Measurements from ENCODE around the gene RARRES1.
A peak's percentile ranks its signal among the peaks of the same experiment; 100 is the strongest.

RARRES1 gene

DNA sequence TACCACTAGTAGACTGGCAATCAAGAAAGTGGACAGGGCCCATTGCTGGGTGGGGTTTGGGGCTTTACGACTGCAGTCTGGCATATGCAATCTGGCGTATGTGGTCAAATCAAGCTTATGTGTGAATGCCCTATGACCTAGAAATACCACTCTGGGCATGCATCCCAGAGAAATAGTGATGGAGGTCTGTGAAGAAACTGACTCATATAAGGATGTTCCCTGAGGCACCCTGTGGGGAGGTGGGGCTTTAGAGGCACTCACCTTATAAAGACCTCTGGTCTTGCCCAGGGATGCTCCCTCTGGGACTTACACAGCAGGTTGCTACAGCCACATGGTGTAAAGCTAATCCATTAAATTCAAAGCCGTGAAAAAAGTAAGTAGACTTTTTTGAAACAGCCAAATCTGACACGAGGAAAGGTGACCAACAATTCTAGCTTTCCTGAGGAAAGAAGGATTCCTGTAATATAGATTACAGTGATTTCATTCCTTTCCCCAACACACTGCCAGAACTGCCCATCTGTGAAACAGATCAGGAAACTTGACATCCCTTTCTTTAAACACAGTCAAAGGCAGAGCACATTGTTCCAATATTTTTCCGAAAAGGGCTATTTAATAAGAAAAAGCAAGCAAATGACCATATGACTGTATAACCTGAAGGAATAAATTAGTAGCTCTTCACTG lies 13.6 kb downstream of the RARRES1 start:
- Histone ChIP-seq H3K27me3 (ENCODE audit: control insufficient read depth in 3 of 3, insufficient read depth in 3 of 3, low read depth in 1 of 3, low read length in 3 of 3) (peaks cover 0 to 2% (median 0%) of the 10 kb centered on the region in 3 experiments), H3K27ac (replicated peaks; ENCODE audit: low read length) (no peak overlapping the region), H3K4me1 (ENCODE audit: control insufficient read depth in 2 of 2, insufficient read depth in 1 of 2, low read depth in 1 of 2, low read length in 2 of 2) (no peaks in the 10 kb centered on the region), H2BK120ac (ENCODE audit: low read depth, low read length) (no peak overlapping the region), H2AFZ (ENCODE audit: low read length) (no peak overlapping the region), H3K14ac (ENCODE audit: low read length) (no peak overlapping the region), H2AK5ac (ENCODE audit: low read depth, low read length) (no peak overlapping the region), H3K4ac (ENCODE audit: low read length) (no peak overlapping the region), H4K8ac (ENCODE audit: low read depth, low read length) (no peak overlapping the region), H2BK12ac (ENCODE audit: low read length) (no peak overlapping the region), H3K36me3 (replicated peaks in 1 of 2; ENCODE audit: control insufficient read depth in 2 of 2, insufficient read depth in 2 of 2, low read length in 2 of 2) (peaks cover 0 to 9% of the 10 kb centered on the region in 2 donors), H2BK5ac (ENCODE audit: low read length) (no peak overlapping the region), H2BK15ac (ENCODE audit: low read length) (no peak overlapping the region), H3K4me2 (ENCODE audit: insufficient read depth, low read length, poor library complexity, severe bottlenecking) (no peak overlapping the region), H3K23ac (ENCODE audit: low read depth, low read length, poor library complexity) (no peak overlapping the region), H3K9ac (ENCODE audit: low read depth, low read length, poor library complexity) (no peak overlapping the region), H4K91ac (ENCODE audit: low read depth, low read length, poor library complexity) (no peak overlapping the region), H3K9me3 (replicated peaks in 1 of 2; ENCODE audit: control insufficient read depth in 2 of 2, insufficient read depth in 1 of 2, low read depth in 1 of 2, low read length in 2 of 2) (no peaks in the 10 kb centered on the region), H3K79me1 (ENCODE audit: low read depth, low read length) (no peaks in the 10 kb centered on the region), H3K18ac (ENCODE audit: low read length) (no peak overlapping the region), H3K4me3 (ENCODE audit: low read length in 2 of 2) (no peak overlapping the region)
- WGBS, 2 donors (ENCODE audit: extremely low coverage in 2 of 2, insufficient read length in 2 of 2, insufficient replicate concordance in 1 of 2) = no CpG with 5 or more reads among the region's 5 CpGs
- no peak for DNase-seq (ENCODE audit: low spot score)

DNA sequence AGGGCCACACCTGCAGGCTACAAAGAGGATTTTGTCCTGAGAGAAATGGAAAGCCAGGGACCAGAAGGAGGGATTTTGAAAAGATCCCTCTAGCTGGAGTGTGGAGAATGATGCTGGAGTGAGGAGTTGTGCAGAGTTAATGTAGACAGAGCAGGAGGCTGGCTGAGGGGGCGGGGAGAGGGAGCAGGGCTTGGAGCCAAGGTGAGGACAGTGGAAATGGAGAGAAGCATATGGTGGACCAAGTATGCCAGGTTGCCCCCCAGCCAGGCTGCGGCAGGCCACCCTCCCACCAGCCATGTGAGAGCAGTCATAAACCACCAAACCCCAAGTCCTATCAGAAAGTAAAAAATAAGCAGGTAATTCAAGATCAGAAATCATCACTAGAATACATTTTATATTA lies 14.7 kb downstream of the RARRES1 start:
- H3K27ac ChIP-seq (replicated peaks; ENCODE audit: low read length) = no peak overlapping the region
- no peak overlapping the region for H4K8ac ChIP-seq (ENCODE audit: low read depth, low read length)

DNA sequence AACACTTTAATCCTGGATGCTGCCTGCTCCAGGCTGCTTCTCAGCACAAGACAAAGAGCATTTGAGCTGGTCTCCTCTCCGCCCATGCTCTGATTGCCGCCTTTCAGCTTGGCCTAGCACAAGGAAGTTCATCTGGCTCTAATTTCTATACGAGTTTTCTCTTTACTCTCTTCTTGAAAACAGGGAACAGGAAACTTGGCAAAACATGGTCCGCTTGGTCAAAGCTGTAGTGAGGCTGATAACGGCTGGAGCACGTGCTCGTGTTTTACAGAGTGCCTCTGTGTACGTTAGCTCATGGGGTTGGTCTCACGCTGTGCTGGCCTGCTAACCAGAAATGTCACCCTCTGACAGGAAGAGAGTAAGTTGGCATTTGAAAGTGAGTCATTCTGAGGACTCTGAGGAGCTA lies 19.2 kb downstream of the RARRES1 start:
- H3K4me3 ChIP-seq (ENCODE audit: low read length in 2 of 2) = no peak overlapping the region
- H4K91ac ChIP-seq (ENCODE audit: low read depth, low read length, poor library complexity) = no peak overlapping the region
- H3K36me3 ChIP-seq (replicated peaks in 1 of 2; ENCODE audit: control insufficient read depth in 2 of 2, insufficient read depth in 2 of 2, low read length in 2 of 2) = peaks cover 2 to 38% of the 10 kb centered on the region in 2 donors
- H3K9me3 ChIP-seq (replicated peaks in 1 of 2; ENCODE audit: control insufficient read depth in 2 of 2, insufficient read depth in 1 of 2, low read depth in 1 of 2, low read length in 2 of 2) = no peaks in the 10 kb centered on the region
- H3K79me1 ChIP-seq (ENCODE audit: low read depth, low read length) = no peaks in the 10 kb centered on the region
- H2AFZ ChIP-seq (ENCODE audit: low read length) = no peak overlapping the region
- no peak overlapping the region for H2BK15ac ChIP-seq (ENCODE audit: low read length)
- WGBS, 2 donors (ENCODE audit: extremely low coverage in 2 of 2, insufficient read length in 2 of 2, insufficient replicate concordance in 1 of 2) = no CpG with 5 or more reads among the region's 9 CpGs
- H2BK5ac ChIP-seq (ENCODE audit: low read length) = no peak overlapping the region
- H2BK12ac ChIP-seq (ENCODE audit: low read length) = no peak overlapping the region
- H3K4me1 ChIP-seq (ENCODE audit: control insufficient read depth in 2 of 2, insufficient read depth in 1 of 2, low read depth in 1 of 2, low read length in 2 of 2) = peaks cover 0 to 5% of the 10 kb centered on the region in 2 donors
- no peak overlapping the region for H3K4me2 ChIP-seq (ENCODE audit: insufficient read depth, low read length, poor library complexity, severe bottlenecking)
- no peak overlapping the region for H3K9ac ChIP-seq (ENCODE audit: low read depth, low read length, poor library complexity)
- H3K4ac ChIP-seq (ENCODE audit: low read length) = no peak overlapping the region
- H2AK5ac ChIP-seq (ENCODE audit: low read depth, low read length) = no peak overlapping the region
- H3K27ac ChIP-seq (replicated peaks; ENCODE audit: low read length) = no peak overlapping the region
- DNase-seq (ENCODE audit: low spot score) = no peak
- no peak overlapping the region for H3K18ac ChIP-seq (ENCODE audit: low read length)
- no peaks in the 10 kb centered on the region for H3K27me3 ChIP-seq (ENCODE audit: control insufficient read depth in 3 of 3, insufficient read depth in 3 of 3, low read depth in 1 of 3, low read length in 3 of 3)
- no peak overlapping the region for H3K14ac ChIP-seq (ENCODE audit: low read length)
- H4K8ac ChIP-seq (ENCODE audit: low read depth, low read length) = peak overlapping the region; percentile 19
- no peak overlapping the region for H3K23ac ChIP-seq (ENCODE audit: low read depth, low read length, poor library complexity)
- H2BK120ac ChIP-seq (ENCODE audit: low read depth, low read length) = no peak overlapping the region

More for the DNA sequence above, 14.7 kb downstream of the RARRES1 start:
- peaks cover 0 to 5% of the 10 kb centered on the region in 2 donors for H3K4me1 ChIP-seq (ENCODE audit: control insufficient read depth in 2 of 2, insufficient read depth in 1 of 2, low read depth in 1 of 2, low read length in 2 of 2)
- H3K4ac ChIP-seq (ENCODE audit: low read length) = no peak overlapping the region
- H3K23ac ChIP-seq (ENCODE audit: low read depth, low read length, poor library complexity) = no peak overlapping the region
- H2AK5ac ChIP-seq (ENCODE audit: low read depth, low read length) = no peak overlapping the region
- H3K79me1 ChIP-seq (ENCODE audit: low read depth, low read length) = no peaks in the 10 kb centered on the region
- no peak overlapping the region for H2BK120ac ChIP-seq (ENCODE audit: low read depth, low read length)
- H2BK12ac ChIP-seq (ENCODE audit: low read length) = no peak overlapping the region
- H3K4me2 ChIP-seq (ENCODE audit: insufficient read depth, low read length, poor library complexity, severe bottlenecking) = no peak overlapping the region
- no peaks in the 10 kb centered on the region for H3K9me3 ChIP-seq (replicated peaks in 1 of 2; ENCODE audit: control insufficient read depth in 2 of 2, insufficient read depth in 1 of 2, low read depth in 1 of 2, low read length in 2 of 2)
- H2AFZ ChIP-seq (ENCODE audit: low read length) = no peak overlapping the region
- peak overlapping the region; percentile 14 for H3K14ac ChIP-seq (ENCODE audit: low read length)
- H3K9ac ChIP-seq (ENCODE audit: low read depth, low read length, poor library complexity) = no peak overlapping the region
- no CpG with 5 or more reads among the region's 2 CpGs for WGBS, 2 donors (ENCODE audit: extremely low coverage in 2 of 2, insufficient read length in 2 of 2, insufficient replicate concordance in 1 of 2)
- no peak overlapping the region for H2BK15ac ChIP-seq (ENCODE audit: low read length)
- H4K91ac ChIP-seq (ENCODE audit: low read depth, low read length, poor library complexity) = no peak overlapping the region
- H3K27me3 ChIP-seq (ENCODE audit: control insufficient read depth in 3 of 3, insufficient read depth in 3 of 3, low read depth in 1 of 3, low read length in 3 of 3) = peaks cover 0 to 2% (median 0%) of the 10 kb centered on the region in 3 experiments
- H3K18ac ChIP-seq (ENCODE audit: low read length) = no peak overlapping the region
- peaks cover 2 to 18% of the 10 kb centered on the region in 2 donors for H3K36me3 ChIP-seq (replicated peaks in 1 of 2; ENCODE audit: control insufficient read depth in 2 of 2, insufficient read depth in 2 of 2, low read length in 2 of 2)
- no peak overlapping the region for H3K4me3 ChIP-seq (ENCODE audit: low read length in 2 of 2)
- no peak overlapping the region for H2BK5ac ChIP-seq (ENCODE audit: low read length)
- DNase-seq (ENCODE audit: low spot score) = no peak

DNA sequence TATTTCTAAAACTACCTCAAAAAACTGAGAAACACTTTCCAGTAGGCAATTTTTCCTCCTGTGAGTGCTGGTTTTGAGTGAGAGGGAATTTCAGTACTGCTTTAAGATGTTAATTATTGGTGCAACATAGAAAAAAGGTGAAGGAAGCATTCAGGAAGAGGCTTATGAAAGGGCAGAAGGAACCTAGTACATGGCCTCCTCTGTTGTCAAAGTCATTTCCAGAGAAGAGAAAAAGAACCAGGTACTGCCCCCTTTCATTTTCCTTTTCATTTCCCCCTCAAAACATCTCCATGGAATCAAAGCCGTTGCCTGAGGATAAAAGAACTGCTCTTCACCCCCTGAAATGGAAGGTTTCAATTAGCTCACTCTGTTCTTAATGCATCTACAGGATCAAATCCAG lies 19.8 kb downstream of the RARRES1 start:
- H2BK5ac ChIP-seq (ENCODE audit: low read length) = no peak overlapping the region
- WGBS, 2 donors (ENCODE audit: extremely low coverage in 2 of 2, insufficient read length in 2 of 2, insufficient replicate concordance in 1 of 2) = no CpG with 5 or more reads among the region's 1 CpG
- no peak for DNase-seq (ENCODE audit: low spot score)
- no peak overlapping the region for H3K18ac ChIP-seq (ENCODE audit: low read length)
- H3K4me1 ChIP-seq (ENCODE audit: control insufficient read depth in 2 of 2, insufficient read depth in 1 of 2, low read depth in 1 of 2, low read length in 2 of 2) = peaks cover 0 to 5% of the 10 kb centered on the region in 2 donors
- H3K23ac ChIP-seq (ENCODE audit: low read depth, low read length, poor library complexity) = no peak overlapping the region
- H2BK15ac ChIP-seq (ENCODE audit: low read length) = no peak overlapping the region
- H3K27me3 ChIP-seq (ENCODE audit: control insufficient read depth in 3 of 3, insufficient read depth in 3 of 3, low read depth in 1 of 3, low read length in 3 of 3) = no peaks in the 10 kb centered on the region
- no peak overlapping the region for H3K27ac ChIP-seq (replicated peaks; ENCODE audit: low read length)
- no peak overlapping the region for H2AK5ac ChIP-seq (ENCODE audit: low read depth, low read length)
- no peak overlapping the region for H3K4ac ChIP-seq (ENCODE audit: low read length)
- H3K9me3 ChIP-seq (replicated peaks in 1 of 2; ENCODE audit: control insufficient read depth in 2 of 2, insufficient read depth in 1 of 2, low read depth in 1 of 2, low read length in 2 of 2) = no peaks in the 10 kb centered on the region
- H3K36me3 ChIP-seq (replicated peaks in 1 of 2; ENCODE audit: control insufficient read depth in 2 of 2, insufficient read depth in 2 of 2, low read length in 2 of 2) = peaks cover 2 to 43% of the 10 kb centered on the region in 2 donors
- no peak overlapping the region for H2AFZ ChIP-seq (ENCODE audit: low read length)
- no peak overlapping the region for H2BK12ac ChIP-seq (ENCODE audit: low read length)
- no peak overlapping the region for H3K9ac ChIP-seq (ENCODE audit: low read depth, low read length, poor library complexity)
- no peak overlapping the region for H4K8ac ChIP-seq (ENCODE audit: low read depth, low read length)
- no peak overlapping the region for H4K91ac ChIP-seq (ENCODE audit: low read depth, low read length, poor library complexity)
- no peaks in the 10 kb centered on the region for H3K79me1 ChIP-seq (ENCODE audit: low read depth, low read length)
- no peak overlapping the region for H3K14ac ChIP-seq (ENCODE audit: low read length)
- no peak overlapping the region for H3K4me2 ChIP-seq (ENCODE audit: insufficient read depth, low read length, poor library complexity, severe bottlenecking)
- no peak overlapping the region for H2BK120ac ChIP-seq (ENCODE audit: low read depth, low read length)
- H3K4me3 ChIP-seq (ENCODE audit: low read length in 2 of 2) = no peak overlapping the region
